Trophoblast cell (in vitro differentiated cells and primary cell): ENCODE data around the gene BCL2L2.
"Not testable (repeated sequence)": the region's sequence is repeated elsewhere in the genome, so short reads cannot be mapped to it uniquely, and the experiment has no call there.

Source experiments
- DNase-seq, 2 donors: peaks; one replicate each; pipeline ENCODE4 v3.0.0-alpha.2; 2016
- H2AFZ ChIP-seq: 2 replicates; pipeline ENCODE4 v1.6.1; 2013; ENCODE audit warnings: low read length, moderate library complexity, mild to moderate bottlenecking; ENCODE audit not compliant: insufficient read depth, poor library complexity
- H2AK5ac ChIP-seq: 2 replicates; pipeline ENCODE4 v1.6.1; 2013; ENCODE audit warnings: mild to moderate bottlenecking, low read length
- H2BK120ac ChIP-seq: 2 replicates; pipeline ENCODE4 v1.6.1; 2013; ENCODE audit warnings: low read length, mild to moderate bottlenecking, moderate library complexity; ENCODE audit not compliant: insufficient read depth, poor library complexity
- H2BK12ac ChIP-seq: 2 replicates; pipeline ENCODE4 v1.6.1; 2013; ENCODE audit warnings: mild to moderate bottlenecking, low read length, moderate library complexity
- H2BK5ac ChIP-seq: 2 replicates; pipeline ENCODE4 v1.6.1; 2013; ENCODE audit warnings: low read length, low read depth, moderate library complexity, mild to moderate bottlenecking; ENCODE audit not compliant: poor library complexity
- H3K14ac ChIP-seq: 2 replicates; pipeline ENCODE4 v1.6.1; 2013; ENCODE audit warnings: mild to moderate bottlenecking, low read length
- H3K18ac ChIP-seq: 2 replicates; pipeline ENCODE4 v1.6.1; 2013; ENCODE audit warnings: mild to moderate bottlenecking, low read length
- H3K23ac ChIP-seq: 2 replicates; pipeline ENCODE4 v1.6.1; 2013; ENCODE audit warnings: low read length
- H3K27ac ChIP-seq: 2 replicates; pipeline ENCODE4 v1.5.1; 2013; ENCODE audit warnings: low read depth, mild to moderate bottlenecking, inconsistent platforms, low read length, moderate library complexity
- H3K27me3 ChIP-seq: 2 replicates; pipeline ENCODE4 v1.6.1; 2013; ENCODE audit warnings: inconsistent platforms, mild to moderate bottlenecking, low read length, moderate library complexity; ENCODE audit not compliant: insufficient read depth
- H3K36me3 ChIP-seq, 2 experiments: 1 replicate in 1 of 2; 2 replicates in 1 of 2; pipeline ENCODE4 v1.6.1; 2013; ENCODE audit warnings: low read length in 2 of 2, mild to moderate bottlenecking in 2 of 2, moderate library complexity in 1 of 2; ENCODE audit not compliant: insufficient read depth in 2 of 2, control insufficient read depth in 1 of 2
- H3K4ac ChIP-seq: 2 replicates; pipeline ENCODE4 v1.6.1; 2013; ENCODE audit warnings: low read depth, mild to moderate bottlenecking, low read length, moderate library complexity
- H3K4me1 ChIP-seq, 2 experiments: 1 replicate in 1 of 2; 2 replicates in 1 of 2; pipeline ENCODE4 v1.6.1; 2013; ENCODE audit warnings: low read length in 2 of 2, mild to moderate bottlenecking in 2 of 2, moderate library complexity in 1 of 2; ENCODE audit not compliant: insufficient read depth in 2 of 2, control insufficient read depth in 1 of 2
- H3K4me2 ChIP-seq: 2 replicates; pipeline ENCODE4 v1.6.1; 2013; ENCODE audit warnings: inconsistent platforms, mild to moderate bottlenecking, low read length, moderate library complexity
- H3K4me3 ChIP-seq: 2 replicates; pipeline ENCODE4 v1.5.1; 2013; ENCODE audit warnings: mild to moderate bottlenecking, low read depth, low read length, inconsistent platforms
- H3K79me1 ChIP-seq: one replicate; pipeline ENCODE4 v1.6.1; 2013; ENCODE audit warnings: low read length
- H3K79me2 ChIP-seq: 2 replicates; pipeline ENCODE4 v1.6.1; 2013; ENCODE audit warnings: low read length, mild to moderate bottlenecking; ENCODE audit not compliant: control insufficient read depth, insufficient read depth, poor library complexity
- H3K9ac ChIP-seq: 2 replicates; pipeline ENCODE4 v1.6.1; 2013; ENCODE audit warnings: mild to moderate bottlenecking, low read length
- H3K9me3 ChIP-seq: 2 replicates; pipeline ENCODE4 v1.6.1; 2013; ENCODE audit warnings: low read depth, mild to moderate bottlenecking, control low read depth, inconsistent platforms, low read length; ENCODE audit not compliant: insufficient read depth
- H4K12ac ChIP-seq: 2 replicates; pipeline ENCODE4 v1.6.1; 2013; ENCODE audit warnings: low read depth, mild to moderate bottlenecking, low read length, moderate library complexity
- H4K8ac ChIP-seq: 2 replicates; pipeline ENCODE4 v1.6.1; 2013; ENCODE audit warnings: low read depth, mild to moderate bottlenecking, low read length, moderate library complexity
- H4K91ac ChIP-seq: one replicate; pipeline ENCODE4 v1.6.1; 2013; ENCODE audit warnings: low read depth, mild to moderate bottlenecking, low read length, moderate library complexity
- WGBS: extraction: QIAGEN DNeasy Blood & Tissue Kit; methylation state at CpG from one replicate; pipeline ENCODE4 v1.1.7; 2013; ENCODE audit warnings: missing lambda C conversion rate; ENCODE audit not compliant: insufficient read length, insufficient coverage; ENCODE audit errors: extremely low coverage; 5-methylcytosine and 5-hydroxymethylcytosine counted together

Gene BCL2L2

GRCh38 chr14:23269193-23269592 lies 37.4 kb upstream of the BCL2L2 start:
- no peak overlapping the region for H4K8ac ChIP-seq
- H3K18ac ChIP-seq: no peak overlapping the region
- no peak overlapping the region for H2BK12ac ChIP-seq
- H4K12ac ChIP-seq: no peak overlapping the region
- H2BK5ac ChIP-seq: no peak overlapping the region
- no peaks in the 10 kb centered on the region for H3K36me3 ChIP-seq
- no peak overlapping the region for H4K91ac ChIP-seq
- WGBS: no CpG with 5 or more reads among the region's 7 CpGs
- no peaks in the 10 kb centered on the region for H3K79me1 ChIP-seq
- H3K9ac ChIP-seq: no peak overlapping the region
- H3K14ac ChIP-seq: no peak overlapping the region
- H3K4ac ChIP-seq: no peak overlapping the region
- no peaks in the 10 kb centered on the region for H3K79me2 ChIP-seq
- no peaks in the 10 kb centered on the region for H3K27me3 ChIP-seq
- H2AFZ ChIP-seq: no peak overlapping the region
- no peak for DNase-seq
- no peaks in the 10 kb centered on the region for H3K4me1 ChIP-seq
- H3K4me3 ChIP-seq: no peak overlapping the region
- H3K23ac ChIP-seq: no peak overlapping the region
- no peak overlapping the region for H2AK5ac ChIP-seq
- H3K9me3 ChIP-seq: no peaks in the 10 kb centered on the region
- H3K4me2 ChIP-seq: no peak overlapping the region
- H2BK120ac ChIP-seq: no peak overlapping the region
- H3K27ac ChIP-seq: no peak overlapping the region

GRCh38 chr14:23275412-23275811 lies 31.2 kb upstream of the BCL2L2 start:
- no peak overlapping the region for H3K9ac ChIP-seq
- H2AK5ac ChIP-seq: no peak overlapping the region
- H3K36me3 ChIP-seq: peaks cover 13 to 15% of the 10 kb centered on the region in 2 experiments
- H3K14ac ChIP-seq: no peak overlapping the region
- no peak overlapping the region for H2BK120ac ChIP-seq
- no peak overlapping the region for H4K12ac ChIP-seq
- no peak overlapping the region for H2AFZ ChIP-seq
- H3K79me1 ChIP-seq: no peaks in the 10 kb centered on the region
- no peaks in the 10 kb centered on the region for H3K4me1 ChIP-seq
- no peak overlapping the region for H2BK12ac ChIP-seq
- no peaks in the 10 kb centered on the region for H3K27me3 ChIP-seq
- H3K4me2 ChIP-seq: no peak overlapping the region
- H3K27ac ChIP-seq: no peak overlapping the region
- no peak overlapping the region for H4K91ac ChIP-seq
- H2BK5ac ChIP-seq: no peak overlapping the region
- no peak overlapping the region for H3K23ac ChIP-seq
- no peak overlapping the region for H3K4me3 ChIP-seq
- H3K18ac ChIP-seq: no peak overlapping the region
- no peak overlapping the region for H4K8ac ChIP-seq
- no peak overlapping the region for H3K4ac ChIP-seq
- DNase-seq: no peak
- no CpG with 5 or more reads among the region's 2 CpGs for WGBS
- no peaks in the 10 kb centered on the region for H3K79me2 ChIP-seq
- H3K9me3 ChIP-seq: no peaks in the 10 kb centered on the region

- WGBS: no CpG with 5 or more reads among the region's 3 CpGs
- no peak overlapping the region for H3K4ac ChIP-seq
Observed at GRCh38 chr14:23277189-23277588, 29.4 kb upstream of the BCL2L2 start.

GRCh38 chr14:23277928-23278327 lies 28.7 kb upstream of the BCL2L2 start:
- not testable (repeated sequence) for H3K79me2 ChIP-seq, H2BK5ac ChIP-seq, H4K12ac ChIP-seq, H4K91ac ChIP-seq, H4K8ac ChIP-seq, H2BK12ac ChIP-seq, H3K27ac ChIP-seq, H3K4me1 ChIP-seq, H3K23ac ChIP-seq, H3K27me3 ChIP-seq, H2AFZ ChIP-seq, DNase-seq, H3K14ac ChIP-seq, H3K4me2 ChIP-seq, H3K4ac ChIP-seq, H2AK5ac ChIP-seq, H3K18ac ChIP-seq, H3K4me3 ChIP-seq, H3K79me1 ChIP-seq, H2BK120ac ChIP-seq, H3K9ac ChIP-seq, H3K9me3 ChIP-seq
- no CpG with 5 or more reads among the region's 6 CpGs for WGBS
- peaks cover 13 to 16% of the 10 kb centered on the region in 2 experiments for H3K36me3 ChIP-seq

More at GRCh38 chr14:23277189-23277588, 29.4 kb upstream of the BCL2L2 start:
- Histone ChIP-seq H2AK5ac (no peak overlapping the region), H3K9ac (no peak overlapping the region), H3K23ac (no peak overlapping the region), H3K18ac (no peak overlapping the region), H4K8ac (no peak overlapping the region), H3K14ac (no peak overlapping the region), H4K12ac (no peak overlapping the region), H2BK120ac (no peak overlapping the region), H3K4me1 (no peaks in the 10 kb centered on the region), H3K79me2 (no peaks in the 10 kb centered on the region), H3K9me3 (no peaks in the 10 kb centered on the region), H3K27me3 (no peaks in the 10 kb centered on the region), H3K36me3 (peaks cover 13 to 16% of the 10 kb centered on the region in 2 experiments), H2BK5ac (no peak overlapping the region), H3K4me2 (no peak overlapping the region), H2BK12ac (no peak overlapping the region), H4K91ac (no peak overlapping the region), H3K4me3 (no peak overlapping the region), H3K79me1 (no peaks in the 10 kb centered on the region), H2AFZ (no peak overlapping the region), H3K27ac (no peak overlapping the region)
- DNase-seq: no peak
